Measurements from ENCODE around the gene TMA7B.
A peak's percentile ranks its signal among the peaks of the same experiment; 100 is the strongest.

The TMA7B gene

GRCh38 chr22:39954584-39955055 lies 5.6 kb upstream of the TMA7B start:
- DNase-seq: no peak

- DNase-seq: no peak
These were observed 4.5 kb upstream of the TMA7B start for GRCh38 chr22:39955675-39956074.

- peak; percentile 13 to 70 (median 34) for DNase-seq
These were observed 3.1 kb upstream of the TMA7B start for GRCh38 chr22:39956932-39957664.

GRCh38 chr22:39958009-39958711 lies 2.0 kb upstream of the TMA7B start:
- DNase-seq: no peak

GRCh38 chr22:39958949-39959639 lies 1.1 kb upstream of the TMA7B start:
- DNase-seq: no peak

GRCh38 chr22:39960791-39961746 lies 872 bp downstream of the TMA7B start:
- no peak for DNase-seq

- no peak for DNase-seq
These were observed 1.9 kb downstream of the TMA7B start for GRCh38 chr22:39962071-39962470.

GRCh38 chr22:39965748-39966147 lies 5.6 kb downstream of the TMA7B start:
- DNase-seq: no peak

GRCh38 chr22:39966470-39966869 lies 6.3 kb downstream of the TMA7B start:
- no peak for DNase-seq

GRCh38 chr22:39967103-39967829 lies 7.1 kb downstream of the TMA7B start:
- DNase-seq: no peak

GRCh38 chr22:39967996-39968972 lies 8.1 kb downstream of the TMA7B start:
- no peak for DNase-seq

- no peak for DNase-seq
These were observed 10.5 kb downstream of the TMA7B start for GRCh38 chr22:39970742-39971141.

GRCh38 chr22:39972641-39973040 lies 12.4 kb downstream of the TMA7B start:
- DNase-seq: no peak

GRCh38 chr22:39973656-39974055 lies 13.5 kb downstream of the TMA7B start:
- no peak for DNase-seq

GRCh38 chr22:39974065-39974464 lies 13.9 kb downstream of the TMA7B start:
- DNase-seq: no peak

- DNase-seq: no peak
These were observed 18.9 kb downstream of the TMA7B start for GRCh38 chr22:39979048-39979447.

GRCh38 chr22:39979458-39979857 lies 19.3 kb downstream of the TMA7B start:
- DNase-seq: no peak

GRCh38 chr22:39980596-39980995 lies 20.4 kb downstream of the TMA7B start:
- DNase-seq: peak in 1 of 3 experiments; percentile 20

GRCh38 chr22:39983346-39983745 lies 23.1 kb downstream of the TMA7B start:
- no peak for DNase-seq

- no peak for DNase-seq
These were observed 23.8 kb downstream of the TMA7B start for GRCh38 chr22:39984006-39984405.

GRCh38 chr22:39984746-39985145 lies 24.5 kb downstream of the TMA7B start:
- DNase-seq: no peak
